Left forelimb (tissue), 1 donor: ENCODE data around the gene DNM2.

Experiments
- DNase-seq: peaks from one replicate; pipeline ENCODE4 v3.0.0-alpha.2; 2018; ENCODE audit warnings: low spot score

DNM2 gene

DNA sequence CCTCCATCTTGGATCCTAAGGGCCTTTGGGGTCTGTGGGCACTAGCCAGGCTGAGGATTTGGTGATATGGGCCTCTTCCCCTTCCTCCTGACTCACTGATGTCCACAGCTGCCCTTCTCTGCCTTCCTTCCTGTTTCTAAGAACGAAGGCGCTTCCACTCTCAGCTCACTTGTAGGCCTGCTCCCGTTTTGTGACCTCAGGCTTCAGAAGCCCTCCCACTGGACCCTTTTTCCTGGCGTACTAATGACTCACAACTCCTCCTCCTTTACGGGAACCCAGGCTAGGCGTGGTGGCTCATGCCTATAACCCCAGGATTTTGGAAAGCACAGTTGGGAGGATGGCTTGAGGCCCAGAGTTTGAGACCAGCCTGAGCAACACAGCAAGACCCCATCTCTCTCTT, 62.5 kb downstream of the DNM2 start:
- no peak for DNase-seq

GRCh38 chr19:10782795-10783194, 64.9 kb downstream of the DNM2 start:
- no peak for DNase-seq

GRCh38 chr19:10784257-10784656, 66.4 kb downstream of the DNM2 start:
- DNase-seq: no peak

DNA sequence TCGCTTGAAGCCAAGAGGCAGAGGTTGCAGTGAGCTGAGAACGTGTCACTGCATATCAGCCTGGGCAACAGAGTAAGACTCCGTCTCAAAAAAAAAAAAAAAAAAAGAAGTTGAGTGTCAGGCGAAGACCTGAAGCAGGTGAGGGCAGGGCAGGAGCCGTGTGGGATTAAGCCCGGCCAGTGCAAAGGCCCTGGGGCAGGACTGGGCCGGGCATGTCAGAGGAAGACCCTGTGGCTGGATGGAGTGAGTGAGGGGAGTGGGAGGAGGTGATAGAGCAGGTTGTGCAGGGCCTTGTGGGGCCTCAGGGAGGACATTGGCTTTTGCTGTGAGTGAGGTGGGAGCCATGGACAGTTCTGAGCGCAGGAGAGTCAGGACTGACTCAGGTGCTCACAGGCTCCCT, 70.3 kb downstream of the DNM2 start:
- DNase-seq: no peak

DNA sequence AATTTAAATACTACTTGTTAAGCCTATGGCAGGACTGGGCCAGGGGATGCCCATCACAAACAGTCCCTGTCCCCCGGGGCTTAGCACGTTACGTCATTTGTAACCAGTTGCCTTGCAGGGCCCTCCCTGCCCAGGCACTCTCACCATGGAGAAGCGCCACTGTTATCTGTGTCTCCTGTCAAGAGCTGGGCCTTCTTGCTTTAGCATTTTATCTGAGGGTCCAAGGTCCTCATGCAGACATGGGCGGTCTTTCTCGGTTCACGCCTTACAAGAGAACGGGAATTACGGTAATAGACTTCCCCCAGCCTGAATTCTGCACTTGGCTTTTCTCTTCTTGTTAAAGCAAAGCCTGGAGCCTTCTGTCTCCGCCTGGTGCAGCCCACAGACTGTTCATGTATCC, 72.0 kb downstream of the DNM2 start:
- DNase-seq: no peak

GRCh38 chr19:10796653-10797052, 78.8 kb downstream of the DNM2 start:
- no peak for DNase-seq

DNA sequence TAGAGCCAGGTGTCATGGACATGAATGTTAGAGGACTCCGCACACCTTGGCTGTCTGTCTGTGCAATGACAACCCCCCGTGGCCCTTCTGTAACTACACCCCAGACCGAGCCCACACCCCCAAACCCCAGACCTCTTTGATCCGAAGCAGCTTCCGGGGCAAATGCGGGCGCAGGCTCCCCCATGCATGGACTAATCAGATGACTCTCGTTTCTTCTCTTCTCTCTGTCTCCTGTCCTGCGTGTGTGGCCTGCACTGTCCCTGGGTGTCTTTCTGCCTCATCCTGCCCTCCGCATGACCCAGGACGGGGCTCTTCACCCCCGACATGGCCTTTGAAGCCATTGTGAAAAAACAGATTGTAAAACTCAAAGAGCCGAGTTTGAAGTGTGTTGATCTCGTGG, 79.2 kb downstream of the DNM2 start:
- DNase-seq: no peak

GRCh38 chr19:10797541-10798256, 79.8 kb downstream of the DNM2 start:
- DNase-seq: no peak

GRCh38 chr19:10800488-10800887, 82.6 kb downstream of the DNM2 start:
- no peak for DNase-seq

DNA sequence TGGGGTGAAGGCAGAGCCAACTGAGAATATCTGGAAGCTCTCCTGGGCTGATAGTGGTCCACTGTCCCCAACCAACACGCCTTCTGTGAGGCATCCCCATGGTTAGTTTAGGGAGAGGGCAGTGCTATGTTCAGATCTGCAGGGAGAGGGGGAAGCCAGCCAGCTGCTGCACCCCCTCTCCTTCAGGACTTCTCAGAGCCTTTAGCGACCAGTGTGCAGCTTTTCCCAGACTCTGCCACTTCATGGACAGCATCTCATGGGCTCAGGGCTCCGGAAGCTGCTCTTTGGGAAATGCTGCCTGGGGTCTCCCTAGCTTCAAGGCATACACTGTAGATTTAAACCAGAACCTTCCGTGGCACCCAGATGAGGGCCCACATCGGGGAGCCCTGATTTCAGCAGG, 84.6 kb downstream of the DNM2 start:
- no peak for DNase-seq

GRCh38 chr19:10803252-10803651, 85.4 kb downstream of the DNM2 start:
- DNase-seq: no peak

GRCh38 chr19:10805065-10805757, 87.3 kb downstream of the DNM2 start:
- DNase-seq: no peak

DNA sequence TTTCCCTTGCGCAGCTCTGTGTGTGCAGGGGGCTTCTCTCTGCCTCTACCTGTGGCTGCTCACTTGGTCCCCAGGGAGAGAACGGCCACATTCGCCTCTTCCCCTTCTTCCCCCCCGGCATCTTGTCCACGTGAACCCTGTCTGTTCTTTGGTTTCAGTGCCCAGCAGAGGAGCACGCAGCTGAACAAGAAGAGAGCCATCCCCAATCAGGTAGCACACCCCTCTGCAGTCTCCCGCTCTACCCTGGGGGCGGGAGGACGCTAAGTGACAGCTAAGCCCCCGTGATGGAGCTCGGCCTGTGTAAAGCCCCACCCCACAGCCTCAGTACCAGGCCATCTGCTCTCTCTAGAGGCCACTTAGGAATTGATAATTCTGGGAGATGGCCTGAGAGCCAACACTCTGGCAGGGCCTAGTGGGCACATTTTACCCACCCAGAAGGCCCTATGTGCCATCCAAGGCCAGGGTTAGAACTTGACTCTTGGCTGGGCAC, 87.9 kb downstream of the DNM2 start:
- no peak for DNase-seq

- DNase-seq: no peak
Observed at GRCh38 chr19:10808937-10809649, 91.2 kb downstream of the DNM2 start.

GRCh38 chr19:10809651-10810285, 91.9 kb downstream of the DNM2 start:
- DNase-seq: no peak

- DNase-seq: no peak
Observed at GRCh38 chr19:10811391-10812111, 93.7 kb downstream of the DNM2 start.

GRCh38 chr19:10812196-10812595, 94.3 kb downstream of the DNM2 start:
- DNase-seq: no peak

GRCh38 chr19:10812902-10813404, 95.1 kb downstream of the DNM2 start:
- DNase-seq: no peak

GRCh38 chr19:10815007-10815536, 97.2 kb downstream of the DNM2 start:
- DNase-seq: no peak

GRCh38 chr19:10815969-10816644, 98.2 kb downstream of the DNM2 start:
- no peak for DNase-seq

DNA sequence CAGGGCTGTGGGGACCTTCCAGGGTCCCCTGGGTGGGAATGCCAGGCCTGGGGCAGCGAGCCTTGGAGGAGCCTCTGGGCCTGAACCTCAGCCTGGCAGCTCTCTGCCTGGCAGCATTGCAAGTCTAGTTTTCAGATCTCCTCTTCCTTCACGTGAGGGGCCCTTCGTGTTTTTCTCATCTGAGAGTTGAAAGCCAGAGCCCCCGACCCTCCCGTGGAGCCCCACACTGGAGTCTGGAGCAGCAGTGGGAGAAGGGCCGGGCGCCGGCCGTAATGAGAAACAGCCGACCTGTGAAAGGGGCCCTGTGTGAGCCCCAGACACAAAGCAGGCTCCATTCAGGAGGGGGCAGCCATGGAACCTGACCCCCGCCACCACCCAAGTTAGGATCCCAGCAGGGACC, 98.8 kb downstream of the DNM2 start:
- DNase-seq: no peak
